Effector memory CD4-positive, alpha-beta T cell (primary cell): ENCODE data around the gene SNX2.

ENCODE experiments used
- DNase-seq, 3 donors: peaks; one replicate each; pipeline ENCODE4 v3.0.0-alpha.2; 2020
- H3K27ac ChIP-seq: 2 replicates; pipeline ENCODE4 v1.7.0; 2013; ENCODE audit warnings: mild to moderate bottlenecking, low read length, moderate library complexity; ENCODE audit not compliant: insufficient read depth, poor library complexity, severe bottlenecking
- H3K27me3 ChIP-seq: replicated peaks from 2 replicates; pipeline ENCODE4 v1.7.0; 2013; ENCODE audit warnings: mild to moderate bottlenecking, low read length; ENCODE audit not compliant: insufficient read depth, control insufficient read depth, poor library complexity, severe bottlenecking
- H3K36me3 ChIP-seq: 2 replicates; pipeline ENCODE4 v1.7.0; 2013; ENCODE audit warnings: mild to moderate bottlenecking, low read length, moderate library complexity; ENCODE audit not compliant: control insufficient read depth, insufficient read depth
- H3K4me1 ChIP-seq: 2 replicates; pipeline ENCODE4 v1.7.0; 2013; ENCODE audit warnings: low read length, mild to moderate bottlenecking; ENCODE audit not compliant: control insufficient read depth, insufficient read depth, poor library complexity, severe bottlenecking
- H3K4me3 ChIP-seq: 2 replicates; pipeline ENCODE4 v1.7.0; 2013; ENCODE audit warnings: low read length, low read depth, mild to moderate bottlenecking; ENCODE audit not compliant: insufficient read depth, poor library complexity, severe bottlenecking
- H3K9me3 ChIP-seq: 2 replicates; pipeline ENCODE4 v1.7.0; 2013; ENCODE audit warnings: mild to moderate bottlenecking, low read length, moderate library complexity; ENCODE audit not compliant: control insufficient read depth
- total RNA-seq, 3 donors: gene quantifications; one replicate each; lab custom pipeline; 2026; lab: John Stamatoyannopoulos, UW

The SNX2 gene, protein sequence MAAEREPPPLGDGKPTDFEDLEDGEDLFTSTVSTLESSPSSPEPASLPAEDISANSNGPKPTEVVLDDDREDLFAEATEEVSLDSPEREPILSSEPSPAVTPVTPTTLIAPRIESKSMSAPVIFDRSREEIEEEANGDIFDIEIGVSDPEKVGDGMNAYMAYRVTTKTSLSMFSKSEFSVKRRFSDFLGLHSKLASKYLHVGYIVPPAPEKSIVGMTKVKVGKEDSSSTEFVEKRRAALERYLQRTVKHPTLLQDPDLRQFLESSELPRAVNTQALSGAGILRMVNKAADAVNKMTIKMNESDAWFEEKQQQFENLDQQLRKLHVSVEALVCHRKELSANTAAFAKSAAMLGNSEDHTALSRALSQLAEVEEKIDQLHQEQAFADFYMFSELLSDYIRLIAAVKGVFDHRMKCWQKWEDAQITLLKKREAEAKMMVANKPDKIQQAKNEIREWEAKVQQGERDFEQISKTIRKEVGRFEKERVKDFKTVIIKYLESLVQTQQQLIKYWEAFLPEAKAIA
- total RNA-seq = 44.6 to 48.2 (median 45.1) reads per million in 3 donors

DNA sequence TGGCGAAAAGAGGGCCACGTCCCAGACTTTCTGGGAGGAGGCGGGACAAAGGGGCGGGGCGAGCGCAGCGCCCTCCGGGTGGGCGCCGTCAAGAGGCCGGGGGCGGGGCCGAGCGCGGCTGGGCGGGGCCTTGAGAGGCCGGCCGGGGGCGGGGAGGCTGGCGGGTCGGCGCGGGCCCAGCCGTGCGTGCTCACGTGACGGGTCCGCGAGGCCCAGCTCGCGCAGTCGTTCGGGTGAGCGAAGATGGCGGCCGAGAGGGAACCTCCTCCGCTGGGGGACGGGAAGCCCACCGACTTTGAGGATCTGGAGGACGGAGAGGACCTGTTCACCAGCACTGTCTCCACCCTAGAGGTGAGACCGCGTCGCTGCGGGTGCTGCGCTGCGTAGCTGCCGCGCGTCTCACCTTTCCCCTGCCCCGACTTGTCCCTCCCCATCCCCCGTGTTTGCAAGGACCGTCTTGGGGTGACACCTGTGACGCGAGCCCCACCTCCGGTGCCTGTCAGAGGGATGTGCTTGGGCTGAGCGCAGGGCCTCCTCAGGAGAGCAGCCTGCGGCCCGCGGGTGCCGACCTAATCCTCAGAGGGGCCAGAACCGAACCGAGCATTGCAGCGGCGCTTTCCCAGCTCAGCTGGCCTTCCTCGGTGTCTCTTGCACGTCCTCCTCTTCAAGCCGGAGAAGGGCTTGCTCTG lies at the start of gene SNX2:
Gene SNX2, plus strand, starts transcription at position 220 of the 689 bp plus-strand sequence. Its CDS starts 24 bp downstream, at position 244.
- Histone ChIP-seq H3K9me3 (no peaks in the 10 kb centered on the region), H3K27ac (peak within 1 kb of the TSS; percentile 72), H3K27me3 (no peaks in the 10 kb centered on the region), H3K4me3 (peak within 1 kb of the TSS; percentile 81), H3K4me1 (peaks cover 10% of the 10 kb centered on the region), H3K36me3 (no peaks in the 10 kb centered on the region)
- peak; percentile 81 to 84 (median 82) for DNase-seq

DNA sequence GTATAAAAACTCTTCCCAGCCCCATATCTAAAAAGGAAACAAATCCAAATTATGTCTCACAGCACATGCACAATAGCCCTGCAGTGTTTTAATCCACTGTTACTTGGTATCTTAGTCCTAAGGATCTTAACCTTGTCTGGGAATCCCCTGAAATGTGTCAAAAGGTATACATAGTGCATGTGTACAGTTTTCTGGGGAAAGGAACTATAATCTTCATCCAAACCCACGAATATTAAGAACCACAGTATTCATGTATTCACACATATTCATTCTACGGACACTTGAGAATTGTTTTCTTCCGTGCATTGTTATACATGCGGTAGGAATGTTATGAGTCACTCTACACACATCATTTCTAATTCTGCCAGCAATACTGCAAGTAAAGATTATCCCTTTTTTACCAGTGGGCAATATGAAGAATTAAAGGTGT lies 47.8 kb upstream of the SNX2 start:
- Histone ChIP-seq H3K27me3 (no peaks in the 10 kb centered on the region), H3K27ac (no peak overlapping the region), H3K4me3 (no peak overlapping the region)

GRCh38 chr5:122730037-122730436 lies 44.8 kb upstream of the SNX2 start:
- Histone ChIP-seq H3K4me3 (no peak overlapping the region), H3K27ac (no peak overlapping the region), H3K27me3 (no peaks in the 10 kb centered on the region), H3K36me3 (no peaks in the 10 kb centered on the region), H3K4me1 (no peaks in the 10 kb centered on the region), H3K9me3 (no peaks in the 10 kb centered on the region)
- no peak for DNase-seq

More for the DNA sequence above, 47.8 kb upstream of the SNX2 start:
- no peak for DNase-seq
- H3K36me3 ChIP-seq = no peaks in the 10 kb centered on the region
- no peaks in the 10 kb centered on the region for H3K9me3 ChIP-seq
- no peaks in the 10 kb centered on the region for H3K4me1 ChIP-seq

- Histone ChIP-seq H3K36me3 (no peaks in the 10 kb centered on the region), H3K4me3 (no peak overlapping the region), H3K27me3 (no peaks in the 10 kb centered on the region), H3K9me3 (peaks cover 1% of the 10 kb centered on the region), H3K4me1 (no peaks in the 10 kb centered on the region), H3K27ac (no peak overlapping the region)
- DNase-seq = no peak
Observed at GRCh38 chr5:122730456-122730855, 44.4 kb upstream of the SNX2 start.

- Histone ChIP-seq H3K9me3 (peaks cover 4% of the 10 kb centered on the region), H3K27me3 (no peaks in the 10 kb centered on the region), H3K36me3 (no peaks in the 10 kb centered on the region), H3K4me3 (no peak overlapping the region), H3K4me1 (no peaks in the 10 kb centered on the region), H3K27ac (no peak overlapping the region)
- no peak for DNase-seq
Observed at GRCh38 chr5:122736086-122736845, 38.6 kb upstream of the SNX2 start.

- H3K4me3 ChIP-seq = no peak overlapping the region
- H3K27ac ChIP-seq = no peak overlapping the region
- H3K36me3 ChIP-seq = no peaks in the 10 kb centered on the region
- no peak for DNase-seq
- no peaks in the 10 kb centered on the region for H3K4me1 ChIP-seq
- H3K27me3 ChIP-seq = no peaks in the 10 kb centered on the region
- peaks cover 4% of the 10 kb centered on the region for H3K9me3 ChIP-seq
Observed at GRCh38 chr5:122738088-122738487, 36.8 kb upstream of the SNX2 start.

- H3K27ac ChIP-seq = no peak overlapping the region
- no peaks in the 10 kb centered on the region for H3K27me3 ChIP-seq
- no peaks in the 10 kb centered on the region for H3K4me1 ChIP-seq
- DNase-seq = no peak
- H3K36me3 ChIP-seq = no peaks in the 10 kb centered on the region
- H3K9me3 ChIP-seq = no peaks in the 10 kb centered on the region
- H3K4me3 ChIP-seq = no peak overlapping the region
Observed at GRCh38 chr5:122741681-122742080, 33.2 kb upstream of the SNX2 start.

DNA sequence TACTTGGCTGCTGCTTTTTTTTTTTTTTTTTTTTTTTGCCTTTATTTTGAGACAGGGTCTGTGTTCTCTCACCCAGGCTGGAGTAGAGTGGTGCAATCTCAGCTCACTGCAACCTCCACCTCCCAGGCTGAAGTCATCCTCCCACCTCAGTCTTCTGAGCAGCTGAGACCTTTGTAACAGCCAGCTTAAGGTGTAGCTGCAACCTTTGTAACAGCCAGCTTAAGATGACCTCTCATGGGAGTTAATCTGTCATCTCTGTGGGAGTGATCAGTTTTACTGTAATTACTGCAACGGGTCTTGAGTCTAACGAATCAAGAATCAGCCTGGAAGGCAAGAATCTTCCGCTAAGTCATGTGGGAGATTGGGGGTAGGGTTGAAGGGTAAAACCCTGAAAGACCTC lies 31.6 kb upstream of the SNX2 start:
- no peaks in the 10 kb centered on the region for H3K36me3 ChIP-seq
- DNase-seq = no peak
- no peaks in the 10 kb centered on the region for H3K4me1 ChIP-seq
- no peaks in the 10 kb centered on the region for H3K9me3 ChIP-seq
- H3K4me3 ChIP-seq = no peak overlapping the region
- no peaks in the 10 kb centered on the region for H3K27me3 ChIP-seq
- H3K27ac ChIP-seq = no peak overlapping the region

DNA sequence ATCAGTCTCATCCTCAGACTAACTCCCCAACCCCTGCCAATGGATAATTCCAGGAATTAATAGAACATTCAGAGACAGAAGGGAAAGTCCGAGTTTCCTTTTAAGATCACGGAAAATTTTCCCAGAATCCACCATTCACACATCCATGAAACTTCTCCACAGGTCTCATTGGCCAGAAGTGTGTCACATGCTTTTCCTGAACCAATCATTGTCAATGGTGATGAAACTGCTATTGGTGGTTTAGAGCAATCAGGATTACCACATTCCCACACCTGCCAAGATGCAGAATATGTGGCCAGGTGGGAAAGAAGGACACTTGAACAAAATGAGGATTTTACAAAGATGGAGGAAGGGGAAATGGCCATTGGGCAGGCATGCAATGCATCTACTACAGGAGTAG lies 29.3 kb upstream of the SNX2 start:
- H3K27me3 ChIP-seq = no peaks in the 10 kb centered on the region
- H3K4me1 ChIP-seq = no peaks in the 10 kb centered on the region
- no peak for DNase-seq
- H3K36me3 ChIP-seq = no peaks in the 10 kb centered on the region
- no peak overlapping the region for H3K4me3 ChIP-seq
- H3K27ac ChIP-seq = no peak overlapping the region
- H3K9me3 ChIP-seq = no peaks in the 10 kb centered on the region
